Muscle of arm (tissue), 12 donors: ENCODE results near the gene POLR2E. TPM values are rescaled to one million over a fixed set of nuclear protein-coding genes. Genes with fewer than 3 reads are reported as not detected.
"Not testable (repeated sequence)": the region's sequence is repeated elsewhere in the genome, so short reads cannot be mapped to it uniquely, and the experiment has no call there.

Experiments used
- DNase-seq: peaks from one replicate; pipeline ENCODE4 v3.0.0-alpha.2; 2013
- polyA plus RNA-seq, 12 donors: library from polyadenylated mRNA; unstranded; fragments of 120-200 nt; gene quantifications; one replicate each; pipeline ENCODE4 v1.2.1, GENCODE V29; 2013; ENCODE audit not compliant: insufficient read length in 12 of 12

Gene POLR2E
- polyA plus RNA-seq, 12 donors, result 79.7 to 135 (median 108) TPM; not detected in 1

- DNase-seq, result not testable (repeated sequence)
Observed at GRCh38 chr19:1129084-1129483, 33.9 kb upstream of the POLR2E start.

- no peak for DNase-seq
Observed at GRCh38 chr19:1128106-1128505, 32.9 kb upstream of the POLR2E start.

GRCh38 chr19:1126984-1127760 lies 32.0 kb upstream of the POLR2E start:
- DNase-seq, result no peak

GRCh38 chr19:1125601-1126467 lies 30.7 kb upstream of the POLR2E start:
- no peak for DNase-seq

GRCh38 chr19:1123885-1124677 lies 28.9 kb upstream of the POLR2E start:
- DNase-seq, result no peak

GRCh38 chr19:1123381-1123780 lies 28.2 kb upstream of the POLR2E start:
- DNase-seq, result no peak

- no peak for DNase-seq
Observed at GRCh38 chr19:1122972-1123363, 27.8 kb upstream of the POLR2E start.

- no peak for DNase-seq
Observed at GRCh38 chr19:1122021-1122971, 27.1 kb upstream of the POLR2E start.

- DNase-seq, result no peak
Observed at GRCh38 chr19:1121395-1121794, 26.2 kb upstream of the POLR2E start.

- no peak for DNase-seq
Observed at GRCh38 chr19:1119475-1120217, 24.5 kb upstream of the POLR2E start.

- DNase-seq, result no peak
Observed at GRCh38 chr19:1118999-1119398, 23.8 kb upstream of the POLR2E start.

- DNase-seq, result no peak
Observed at GRCh38 chr19:1117654-1118053, 22.5 kb upstream of the POLR2E start.

- no peak for DNase-seq
Observed at GRCh38 chr19:1116726-1117581, 21.8 kb upstream of the POLR2E start.

GRCh38 chr19:1115646-1116420 lies 20.7 kb upstream of the POLR2E start:
- no peak for DNase-seq

- DNase-seq, result not testable (repeated sequence)
Observed at GRCh38 chr19:1114728-1115127, 19.6 kb upstream of the POLR2E start.

GRCh38 chr19:1113986-1114483 lies 18.9 kb upstream of the POLR2E start:
- no peak for DNase-seq

GRCh38 chr19:1113030-1113985 lies 18.1 kb upstream of the POLR2E start:
- DNase-seq, result peak; percentile 90
